SU-DHL-6 (cell line): ENCODE measurements around the gene SNX30.

Source experiments
- CTCF ChIP-seq: fragments of 200-600 bp; sonication (generic); IDR thresholded peaks from one replicate; pipeline ENCODE4 v1.5.1; 2017; ENCODE audit warnings: antibody characterized with exemption, mild to moderate bottlenecking, low read length, moderate library complexity; ENCODE audit not compliant: insufficient read depth, poor library complexity, severe bottlenecking
- EZH2phosphoT487 ChIP-seq: fragments of 200-600 bp; sonication (generic), shearing (Covaris generic); conservative IDR thresholded peaks from 2 replicates; pipeline ENCODE4 v1.6.1; 2018; ENCODE audit warnings: mild to moderate bottlenecking, antibody characterized with exemption, low read length, moderate library complexity, mixed read lengths

- TF ChIP-seq CTCF, result no peak
- no peak for TF ChIP-seq EZH2phosphoT487
These were observed 31.3 kb upstream of the SNX30 start for GRCh38 chr9:112719241-112719691.
